Central memory CD8-positive, alpha-beta T cell (primary cell): ENCODE results near the gene DNM1.
"Not testable (repeated sequence)": the region's sequence is repeated elsewhere in the genome, so short reads cannot be mapped to it uniquely, and the experiment has no call there.

ENCODE experiments used
- ATAC-seq: fragments of 150-1000 bp; cut with Tn5 transposase; replicated peaks from 2 replicates; pipeline ENCODE4 v1.10.0; 2022; ENCODE audit warnings: mild to moderate bottlenecking, moderate FRiP score, moderate number of reproducible peaks; ENCODE audit not compliant: poor library complexity, severe bottlenecking; ENCODE audit errors: extremely low read depth
- DNase-seq, 2 donors: peaks; one replicate each; pipeline ENCODE4 v3.0.0; 2021; ENCODE audit warnings: low spot score in 2 of 2
- H3K27ac Mint-ChIP-seq: one replicate; pipeline ENCODE4 v1.8.0; 2022; ENCODE audit warnings: low read depth, mild to moderate bottlenecking, moderate library complexity, mixed read lengths
- H3K27me3 Mint-ChIP-seq: one replicate; pipeline ENCODE4 v1.8.0; 2022; ENCODE audit warnings: mixed read lengths
- H3K36me3 Mint-ChIP-seq: one replicate; pipeline ENCODE4 v1.8.0; 2022; ENCODE audit warnings: mild to moderate bottlenecking, moderate library complexity, mixed read lengths; ENCODE audit not compliant: insufficient read depth
- H3K4me1 Mint-ChIP-seq: one replicate; pipeline ENCODE4 v1.8.0; 2022; ENCODE audit warnings: mixed read lengths
- H3K4me3 Mint-ChIP-seq: one replicate; pipeline ENCODE4 v1.8.0; 2022; ENCODE audit warnings: mild to moderate bottlenecking, moderate library complexity, mixed read lengths
- H3K9me3 Mint-ChIP-seq: one replicate; pipeline ENCODE4 v1.8.0; 2022; ENCODE audit warnings: mixed read lengths

Gene DNM1

DNA sequence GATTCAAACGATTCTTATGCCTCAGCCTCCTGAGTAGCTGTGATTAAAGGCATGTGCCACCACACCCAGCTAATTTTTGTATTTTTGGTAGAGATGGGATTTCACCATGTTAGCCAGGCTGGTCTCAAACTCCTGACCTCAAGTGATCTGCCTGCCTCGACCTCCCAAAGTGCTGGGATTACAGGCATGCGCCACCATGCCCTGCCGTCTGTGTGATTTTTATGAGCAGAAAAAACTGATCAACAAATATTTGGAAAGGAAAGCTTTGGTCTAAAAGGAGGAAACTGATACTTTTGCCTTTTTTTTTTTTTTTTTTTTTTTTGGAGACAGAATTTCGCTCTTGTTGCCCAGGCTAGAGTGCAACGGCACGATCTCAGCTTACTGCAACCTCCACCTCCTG lies 27.7 kb downstream of the DNM1 start:
- H3K4me3 Mint-ChIP-seq, H3K4me1 Mint-ChIP-seq, H3K9me3 Mint-ChIP-seq, H3K27ac Mint-ChIP-seq, H3K36me3 Mint-ChIP-seq, ATAC-seq, H3K27me3 Mint-ChIP-seq, DNase-seq: not testable (repeated sequence)

DNA sequence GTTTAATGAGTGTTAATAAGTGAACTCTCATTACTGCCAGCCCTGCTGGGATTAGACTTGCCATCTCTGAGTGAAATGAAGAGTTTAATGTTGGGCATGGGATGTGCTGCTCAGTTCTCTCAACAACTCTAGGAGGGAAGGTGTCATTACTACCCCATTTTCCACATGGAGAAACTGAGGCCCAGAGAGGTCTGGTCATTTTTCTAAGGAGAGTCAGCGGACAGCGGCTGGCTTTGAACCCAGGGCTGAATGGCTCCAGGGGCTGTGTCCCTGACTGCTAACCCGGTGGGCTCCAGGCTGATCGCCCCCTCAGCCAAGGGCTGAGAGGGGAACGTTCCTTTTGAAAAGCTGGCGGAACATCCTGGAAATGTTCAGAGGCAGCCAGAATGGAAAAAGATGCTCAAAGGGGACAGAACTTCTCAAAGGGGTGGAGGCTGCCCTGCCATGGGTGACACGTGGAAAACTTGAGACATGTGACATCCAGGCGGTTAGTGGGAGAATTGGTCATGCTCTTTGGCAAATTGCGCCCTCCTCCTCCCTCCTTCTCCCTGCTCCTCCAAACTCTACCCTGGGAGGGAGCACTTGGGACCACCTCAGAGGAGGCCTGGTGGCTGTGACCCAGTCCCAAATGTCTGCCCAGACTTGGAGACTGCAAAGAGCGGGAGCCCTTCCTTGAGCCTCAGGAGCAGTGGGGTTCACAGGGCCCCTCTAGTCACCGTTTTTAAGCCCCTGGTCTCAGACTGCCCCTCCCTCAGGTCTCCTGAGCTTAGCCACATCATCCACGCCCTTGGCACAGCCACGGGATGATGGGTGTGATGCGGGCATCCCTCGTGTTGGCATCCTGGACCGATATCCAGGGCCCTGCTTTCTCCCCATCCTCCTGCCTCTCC lies 28.7 kb downstream of the DNM1 start:
- Mint-ChIP-seq H3K4me1 (no peaks in the 10 kb centered on the region), H3K9me3 (no peaks in the 10 kb centered on the region), H3K4me3 (no peak overlapping the region), H3K36me3 (no peaks in the 10 kb centered on the region), H3K27me3 (no peaks in the 10 kb centered on the region), H3K27ac (no peak overlapping the region)
- DNase-seq (no peak), ATAC-seq (no peak)

DNA sequence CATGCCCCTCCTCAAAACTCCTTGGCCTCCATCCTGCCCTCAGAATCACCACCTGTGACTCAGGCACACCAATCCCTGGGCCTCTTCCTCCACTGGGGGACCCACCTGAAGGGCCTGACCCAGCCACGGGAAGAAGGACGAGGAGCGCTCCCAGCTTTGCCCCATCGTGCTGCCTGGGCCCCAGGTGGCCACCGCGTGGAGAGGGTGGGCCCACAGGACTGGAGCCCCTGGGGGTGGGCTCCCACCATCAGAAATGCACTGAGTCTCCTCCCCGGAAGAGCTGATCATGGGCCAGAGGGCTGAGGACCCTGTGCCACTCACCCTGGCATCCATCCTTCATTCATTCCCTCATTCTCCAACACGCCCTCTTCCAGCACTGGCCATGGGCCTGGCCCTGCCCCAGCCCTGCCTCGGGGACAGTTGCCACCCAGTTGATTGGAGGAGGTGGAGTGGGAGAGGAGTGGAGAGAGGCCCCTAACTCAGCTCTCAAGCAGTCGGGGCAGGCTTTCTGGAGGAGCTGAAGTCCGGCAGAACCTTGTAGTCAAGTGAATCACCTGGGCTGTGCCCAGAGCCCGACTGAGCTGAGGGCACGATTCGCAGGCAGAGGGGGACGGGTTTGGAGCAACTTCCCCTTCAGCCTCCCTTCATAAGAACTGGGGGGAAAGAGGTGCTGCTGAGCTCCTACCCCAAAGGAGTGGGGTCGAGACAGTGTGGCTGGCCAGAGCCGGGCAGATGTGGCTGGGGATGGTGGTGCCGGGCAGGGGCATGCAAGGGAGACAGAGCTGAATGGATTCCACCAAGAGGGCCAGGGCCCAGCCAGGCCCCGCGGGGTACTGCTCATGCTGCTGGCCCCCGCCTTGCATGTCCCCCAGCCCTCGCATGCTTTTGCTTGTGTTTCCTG lies 29.6 kb downstream of the DNM1 start:
- H3K27ac Mint-ChIP-seq = no peak overlapping the region

DNA sequence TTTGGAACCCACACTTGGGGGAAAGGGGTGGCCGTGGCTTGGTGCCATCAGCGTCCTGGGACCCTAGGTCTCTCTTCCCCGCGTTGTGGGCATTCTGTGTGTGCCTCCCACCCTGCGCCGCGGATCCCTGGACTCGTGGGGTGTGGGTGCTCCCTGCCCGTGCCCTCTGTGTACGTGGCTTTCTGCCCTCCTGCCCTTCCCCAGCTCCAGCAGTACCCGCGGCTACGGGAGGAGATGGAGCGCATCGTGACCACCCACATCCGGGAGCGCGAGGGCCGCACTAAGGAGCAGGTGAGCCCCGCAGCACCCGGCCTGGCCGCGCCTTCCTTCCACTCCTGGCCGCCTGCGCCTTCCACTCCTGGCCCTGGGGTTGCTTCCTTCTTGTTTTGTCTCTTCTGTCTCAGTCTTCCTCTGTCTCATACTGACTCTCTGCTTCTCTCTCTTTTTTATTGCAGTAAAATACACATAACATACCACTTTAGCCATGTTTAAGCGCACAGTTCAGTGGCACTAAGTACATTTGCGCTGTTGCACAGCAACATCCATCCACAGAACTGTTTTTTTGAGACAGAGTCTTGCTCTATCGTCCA lies 30.7 kb downstream of the DNM1 start:
- H3K9me3 Mint-ChIP-seq = no peaks in the 10 kb centered on the region
- H3K4me1 Mint-ChIP-seq = no peaks in the 10 kb centered on the region
- no peaks in the 10 kb centered on the region for H3K27me3 Mint-ChIP-seq
- DNase-seq = no peak
- no peak for ATAC-seq
- H3K4me3 Mint-ChIP-seq = no peak overlapping the region
- H3K27ac Mint-ChIP-seq = no peak overlapping the region
- no peaks in the 10 kb centered on the region for H3K36me3 Mint-ChIP-seq

More for the DNA sequence above, 29.6 kb downstream of the DNM1 start:
- no peak for DNase-seq
- Mint-ChIP-seq H3K27me3 (no peaks in the 10 kb centered on the region), H3K4me3 (no peak overlapping the region), H3K36me3 (no peaks in the 10 kb centered on the region), H3K4me1 (no peaks in the 10 kb centered on the region), H3K9me3 (no peaks in the 10 kb centered on the region)
- ATAC-seq = no peak

DNA sequence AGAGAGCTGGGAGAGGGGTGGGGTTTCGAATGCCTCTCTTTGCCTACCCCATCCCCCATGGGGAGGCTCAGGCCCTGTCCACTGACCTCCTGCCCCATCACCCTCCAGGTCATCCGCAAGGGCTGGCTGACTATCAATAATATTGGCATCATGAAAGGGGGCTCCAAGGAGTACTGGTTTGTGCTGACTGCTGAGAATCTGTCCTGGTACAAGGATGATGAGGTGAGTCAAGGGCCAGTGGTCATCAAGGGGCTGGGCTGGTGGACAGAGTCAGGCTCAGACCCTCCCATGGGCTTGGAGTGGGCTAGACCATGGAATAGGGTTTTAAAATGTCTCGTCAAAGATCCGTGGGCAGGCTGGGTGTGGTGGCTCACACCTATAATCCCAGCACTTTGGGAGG lies 38.9 kb downstream of the DNM1 start:
- Mint-ChIP-seq H3K4me1 (no peaks in the 10 kb centered on the region), H3K36me3 (no peaks in the 10 kb centered on the region), H3K27me3 (peaks cover 35% of the 10 kb centered on the region), H3K4me3 (no peak overlapping the region), H3K27ac (no peak overlapping the region), H3K9me3 (no peaks in the 10 kb centered on the region)
- ATAC-seq (no peak), DNase-seq (no peak)

DNA sequence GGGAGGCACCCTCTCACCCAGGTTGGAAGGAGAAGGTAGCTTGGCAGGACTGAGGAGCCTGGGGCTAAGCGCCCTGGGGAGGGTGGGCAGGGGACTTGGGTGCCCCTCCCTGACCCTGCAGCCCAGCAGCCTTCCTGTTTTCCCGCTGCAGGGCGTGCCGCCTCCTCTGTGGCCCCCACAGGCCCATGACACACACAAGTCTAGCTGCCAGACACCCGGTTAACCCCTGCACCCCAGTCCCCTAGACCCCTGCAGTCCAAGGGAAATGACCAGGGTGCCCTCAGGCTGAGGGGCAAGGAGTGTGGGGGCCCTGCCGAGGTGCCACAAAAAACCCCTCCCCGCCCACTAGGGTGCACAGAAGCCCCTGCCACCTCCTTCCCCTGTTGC lies 39.6 kb downstream of the DNM1 start:
- ATAC-seq (no peak), DNase-seq (no peak)
- Mint-ChIP-seq H3K4me3 (no peak overlapping the region), H3K9me3 (no peaks in the 10 kb centered on the region), H3K27me3 (peaks cover 35% of the 10 kb centered on the region), H3K27ac (no peak overlapping the region), H3K36me3 (no peaks in the 10 kb centered on the region), H3K4me1 (no peaks in the 10 kb centered on the region)

DNA sequence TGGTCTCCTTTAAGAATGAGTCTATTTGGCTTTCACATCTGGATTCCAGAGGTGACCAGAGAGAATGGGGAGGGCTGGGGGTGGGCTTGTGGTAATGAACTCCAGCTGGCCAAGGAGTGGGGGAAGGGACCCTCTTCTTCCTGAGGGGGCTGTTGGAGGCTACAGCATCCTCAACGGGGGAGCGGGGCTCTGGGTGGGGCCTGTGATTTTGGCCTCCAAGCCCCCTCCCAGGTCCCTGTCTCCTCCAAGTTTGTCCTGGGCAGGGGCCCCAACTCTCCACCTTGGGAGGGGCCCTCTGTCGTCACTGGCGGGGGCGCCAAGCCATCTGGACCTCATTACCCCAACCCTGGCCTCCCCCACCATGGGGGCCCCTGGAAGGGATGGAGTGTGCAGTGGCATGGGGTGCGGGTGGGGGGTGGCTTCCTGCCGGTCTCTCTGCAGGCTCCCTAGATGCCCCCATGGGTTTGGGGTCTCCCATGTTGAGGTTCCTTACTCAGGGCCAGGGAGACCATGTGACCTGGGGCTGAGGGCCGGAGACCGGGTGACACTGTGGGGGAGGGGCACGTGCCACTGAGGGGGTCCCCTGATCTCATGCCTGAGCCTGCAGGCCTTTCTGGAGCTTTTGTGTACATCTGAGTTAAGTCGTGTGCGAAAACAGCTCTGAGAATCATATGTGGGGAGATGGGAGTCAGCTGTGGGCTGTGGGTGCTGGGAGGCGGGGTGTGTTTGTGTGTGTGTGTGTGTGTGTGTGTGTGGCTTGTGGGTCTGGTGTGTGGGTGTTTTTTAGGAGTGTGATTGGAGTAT lies 40.2 kb downstream of the DNM1 start:
- Mint-ChIP-seq H3K27ac (no peak overlapping the region), H3K4me3 (no peak overlapping the region), H3K9me3 (no peaks in the 10 kb centered on the region), H3K27me3 (peaks cover 35% of the 10 kb centered on the region), H3K36me3 (no peaks in the 10 kb centered on the region), H3K4me1 (no peaks in the 10 kb centered on the region)
- no peak for DNase-seq
- ATAC-seq = no peak

DNA sequence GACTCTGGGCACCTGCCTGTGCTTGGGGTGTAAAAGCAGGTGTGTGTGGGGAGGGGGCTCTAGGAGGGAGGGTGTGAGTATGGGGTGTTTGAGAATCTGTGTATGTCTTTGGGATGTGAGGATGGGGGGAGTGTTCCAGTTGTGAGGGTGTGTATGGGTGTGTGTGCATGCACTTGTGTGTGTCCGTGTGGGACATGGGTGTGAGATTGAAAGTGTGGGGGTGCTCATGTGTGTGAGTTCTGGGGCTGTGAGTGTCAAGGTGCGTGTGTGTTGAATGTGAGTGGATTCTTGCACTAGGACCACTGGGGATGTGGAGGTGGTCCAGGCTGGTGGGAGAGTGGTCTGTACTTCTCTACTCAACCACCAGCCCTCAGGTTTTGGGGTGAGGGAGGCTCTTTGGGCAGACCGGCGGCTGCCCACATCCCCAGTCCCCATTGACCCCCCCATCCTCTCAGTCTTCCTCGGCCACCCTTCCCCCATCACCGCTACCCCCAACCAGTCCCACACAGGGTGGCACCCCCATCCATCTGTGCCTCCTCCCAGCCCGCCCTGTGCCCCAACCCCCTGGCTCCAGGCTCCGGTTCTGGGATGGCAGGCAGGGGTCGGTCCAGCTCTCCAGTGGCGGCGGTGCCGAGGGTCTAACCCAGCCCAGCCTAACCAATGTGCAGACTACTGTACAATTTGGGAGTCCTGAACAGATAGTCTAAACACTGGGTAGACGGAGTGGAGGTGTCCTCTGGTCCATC lies 41.1 kb downstream of the DNM1 start:
- H3K27ac Mint-ChIP-seq = no peak overlapping the region

DNA sequence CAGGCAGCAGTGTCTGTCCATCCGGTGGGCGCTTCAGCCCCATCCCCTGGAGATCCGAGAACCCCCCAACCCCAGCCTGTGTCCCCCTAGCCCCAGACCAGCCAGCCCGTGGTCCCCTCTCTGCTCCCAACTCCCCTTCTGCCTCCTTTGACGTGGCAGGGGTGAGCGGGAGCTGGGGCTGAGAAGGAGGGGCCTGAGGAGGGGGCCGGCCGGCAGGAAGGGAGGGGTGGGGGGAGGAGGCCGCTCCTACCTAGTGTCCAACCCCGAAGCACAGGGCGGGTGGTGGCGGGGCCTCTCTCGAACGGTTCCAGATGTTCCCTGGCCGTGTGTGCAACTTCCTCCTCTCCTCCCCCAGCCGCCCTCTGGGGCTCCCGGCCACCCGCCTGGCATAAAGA lies 41.7 kb downstream of the DNM1 start:
- H3K4me1 Mint-ChIP-seq = peaks cover 4% of the 10 kb centered on the region
- no peaks in the 10 kb centered on the region for H3K9me3 Mint-ChIP-seq
- no peak overlapping the region for H3K27ac Mint-ChIP-seq
- ATAC-seq = no peak
- peaks cover 35% of the 10 kb centered on the region for H3K27me3 Mint-ChIP-seq
- H3K4me3 Mint-ChIP-seq = no peak overlapping the region
- H3K36me3 Mint-ChIP-seq = no peaks in the 10 kb centered on the region
- DNase-seq = no peak

More for the DNA sequence above, 41.1 kb downstream of the DNM1 start:
- no peak overlapping the region for H3K4me3 Mint-ChIP-seq
- H3K27me3 Mint-ChIP-seq = peaks cover 35% of the 10 kb centered on the region
- H3K4me1 Mint-ChIP-seq = no peaks in the 10 kb centered on the region
- ATAC-seq = no peak
- no peaks in the 10 kb centered on the region for H3K9me3 Mint-ChIP-seq
- no peaks in the 10 kb centered on the region for H3K36me3 Mint-ChIP-seq
- no peak for DNase-seq

DNA sequence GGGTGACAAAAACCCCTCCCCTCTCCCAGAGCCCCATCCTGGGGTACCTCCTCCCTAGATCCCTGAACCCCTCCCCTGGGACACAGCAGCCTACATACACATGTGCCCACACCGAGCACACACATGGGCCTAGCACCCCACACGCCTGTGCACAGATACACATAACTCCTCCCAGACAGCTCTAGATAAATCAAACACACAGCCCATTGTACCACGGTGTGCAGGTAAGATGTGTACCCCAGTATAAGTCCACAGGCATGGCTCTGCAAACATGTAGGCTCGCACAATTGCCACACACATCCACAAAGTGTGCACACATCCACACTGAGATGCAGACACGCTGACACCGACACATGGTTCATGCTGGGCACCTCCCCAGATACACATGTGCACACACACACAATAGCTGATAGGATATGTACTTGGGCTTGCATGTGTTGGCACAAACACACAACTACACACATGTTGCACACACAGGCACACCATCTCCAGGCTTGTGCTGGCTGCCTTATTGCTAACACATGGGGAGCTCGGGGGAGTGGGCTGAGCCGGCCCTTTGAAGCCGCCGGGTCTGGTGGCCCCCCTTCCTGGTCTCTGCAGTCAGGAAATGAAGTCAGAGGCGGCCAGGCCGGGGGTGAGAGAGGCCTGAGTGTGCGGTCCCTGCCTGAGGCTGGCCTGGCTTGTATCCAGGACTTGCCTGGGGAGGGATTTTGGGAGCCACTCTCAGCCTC lies 42.4 kb downstream of the DNM1 start:
- DNase-seq (no peak), ATAC-seq (no peak)
- no peak overlapping the region for H3K4me3 Mint-ChIP-seq
- no peaks in the 10 kb centered on the region for H3K9me3 Mint-ChIP-seq
- H3K27ac Mint-ChIP-seq = no peak overlapping the region
- peaks cover 7% of the 10 kb centered on the region for H3K4me1 Mint-ChIP-seq
- peaks cover 35% of the 10 kb centered on the region for H3K27me3 Mint-ChIP-seq
- no peaks in the 10 kb centered on the region for H3K36me3 Mint-ChIP-seq

DNA sequence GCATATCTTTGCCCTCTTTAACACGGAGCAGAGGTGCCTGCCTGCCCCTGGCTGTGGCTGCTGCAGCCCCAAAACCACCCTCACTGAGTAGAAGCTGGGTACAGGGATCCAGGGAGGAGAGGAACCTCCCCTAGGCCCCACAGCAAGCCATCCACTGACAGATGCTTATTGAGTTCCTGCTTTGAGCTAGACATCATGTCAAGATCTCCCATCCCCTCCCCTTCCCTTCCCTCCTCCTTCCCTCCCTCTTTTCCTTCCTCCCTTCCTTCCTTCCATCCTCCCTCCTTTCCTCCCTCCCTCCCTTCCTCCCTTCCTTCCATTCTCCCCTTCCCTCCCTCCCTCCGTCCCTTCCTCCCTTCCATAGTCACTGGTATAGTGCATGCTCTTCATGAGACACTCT lies 43.3 kb downstream of the DNM1 start:
- Mint-ChIP-seq H3K4me1 (peaks cover 14% of the 10 kb centered on the region), H3K27me3 (peaks cover 34% of the 10 kb centered on the region), H3K36me3 (no peaks in the 10 kb centered on the region), H3K9me3 (no peaks in the 10 kb centered on the region), H3K27ac (no peak overlapping the region), H3K4me3 (no peak overlapping the region)
- ATAC-seq (no peak), DNase-seq (no peak)
